Measurements from ENCODE around the gene ARHGAP29. TPM values are rescaled to one million over a fixed set of nuclear protein-coding genes. Genes with fewer than 3 reads are reported as not detected.

The ARHGAP29 gene
- total and polyA plus RNA-seq, 2 experiments from 2014 or later = 4.6 to 6.9 TPM

DNA sequence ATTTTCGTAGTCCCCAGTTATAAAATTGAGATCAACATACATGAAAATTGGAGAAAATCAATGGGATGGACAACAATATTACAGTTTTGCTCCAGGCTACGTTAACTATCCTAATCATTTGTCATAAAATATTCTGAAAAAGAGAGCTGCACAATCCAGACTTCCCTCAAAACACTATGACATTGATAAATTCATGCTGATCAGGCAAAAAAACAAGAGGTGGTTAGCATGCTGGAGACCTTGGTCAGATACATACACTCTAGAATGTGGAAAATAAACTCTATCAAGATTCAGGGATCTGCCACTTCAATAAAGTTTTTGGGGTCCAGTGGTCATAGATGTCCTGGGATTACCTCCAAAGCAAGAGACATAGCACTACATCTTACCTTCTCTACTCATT lies 32.5 kb upstream of the ARHGAP29 start:
- peaks cover 13% of the 10 kb centered on the region for H3K27me3 Mint-ChIP-seq (ENCODE audit: insufficient read depth, low read depth, poor library complexity)

DNA sequence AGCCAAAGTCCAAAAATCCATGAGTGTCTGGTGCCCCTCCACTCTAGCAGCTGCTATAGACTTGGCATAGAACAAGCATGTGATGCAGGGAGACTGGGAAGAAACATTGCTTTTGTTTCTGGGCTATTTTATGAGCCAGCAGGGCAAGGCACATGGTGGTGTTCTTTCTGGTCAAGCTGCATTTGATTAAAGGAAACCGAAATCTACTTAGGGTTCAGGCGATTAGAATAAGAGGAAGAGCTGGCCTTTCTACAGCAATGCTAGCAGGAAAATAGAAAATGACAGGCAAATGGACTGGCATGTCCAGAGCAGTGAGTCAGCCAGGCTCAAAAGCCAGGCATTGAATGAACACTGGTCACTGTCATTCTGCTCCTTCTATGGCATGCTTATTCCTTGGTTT lies 28.5 kb upstream of the ARHGAP29 start:
- Histone ChIP-seq H2AFZ (no peak overlapping the region), H3K27ac (ENCODE audit: low read depth) (no peak overlapping the region), H3K36me3 (ENCODE audit: insufficient read depth) (no peaks in the 10 kb centered on the region), H3K79me2 (replicated peaks; ENCODE audit: insufficient read depth) (no peaks in the 10 kb centered on the region), H3K27me3 (ENCODE audit: insufficient read depth) (peaks cover 48% of the 10 kb centered on the region), H3K4me3 (no peak overlapping the region), H4K20me1 (replicated peaks; ENCODE audit: insufficient read depth) (no peaks in the 10 kb centered on the region), H3K4me2 (no peak overlapping the region), H3K4me1 (ENCODE audit: insufficient read depth) (no peaks in the 10 kb centered on the region), H3K9me2 (ENCODE audit: insufficient read depth) (no peaks in the 10 kb centered on the region), H3F3A (replicated peaks; ENCODE audit: low read depth) (no peaks in the 10 kb centered on the region)
- H3K27ac Mint-ChIP-seq = no peak overlapping the region
- no peaks in the 10 kb centered on the region for H3K4me1 Mint-ChIP-seq
- no peak overlapping the region for H3K4me3 Mint-ChIP-seq
- TF ChIP-seq JUNB (IDR thresholded peaks at IDR 0.05; ENCODE audit: unreplicated experiment) (no peak), ZNF331 (CRISPR knock-in tag; IDR thresholded peaks at IDR 0.05; ENCODE audit: low read depth) (no peak)
- H3K9me3 Mint-ChIP-seq = no peaks in the 10 kb centered on the region; the same call in 1 of the 3 replicates
- no peak for ATAC-seq
- no peak for DNase-seq (ENCODE audit: low spot score)
- no peaks in the 10 kb centered on the region for H3K36me3 Mint-ChIP-seq (ENCODE audit: low read depth)
- peaks cover 43% of the 10 kb centered on the region for H3K27me3 Mint-ChIP-seq (ENCODE audit: insufficient read depth, low read depth, poor library complexity)

More for the DNA sequence above, 32.5 kb upstream of the ARHGAP29 start:
- TF ChIP-seq STAT1 (IDR thresholded peaks at IDR 0.05; ENCODE audit: unreplicated experiment) (no peak), EZH2 (IDR thresholded peaks at IDR 0.05; ENCODE audit: low read depth, unreplicated experiment) (no peak), CREB1 (CRISPR knock-in tag; IDR thresholded peaks at IDR 0.05; ENCODE audit: low read depth) (no peak), REST (IDR thresholded peaks at IDR 0.05; ENCODE audit: unreplicated experiment) (no peak), POLR2AphosphoS5 (IDR thresholded peaks at IDR 0.05; ENCODE audit: low read depth) (no peak), ZNF331 (CRISPR knock-in tag; IDR thresholded peaks at IDR 0.05; ENCODE audit: low read depth) (no peak)
- Histone ChIP-seq H3K36me3 (ENCODE audit: insufficient read depth) (no peaks in the 10 kb centered on the region), H3K9me2 (ENCODE audit: insufficient read depth) (peaks cover 8% of the 10 kb centered on the region; the same call in 1 of the 2 replicates), H3K27ac (ENCODE audit: low read depth) (no peak overlapping the region), H3K4me2 (no peak overlapping the region), H4K20me1 (replicated peaks; ENCODE audit: insufficient read depth) (no peaks in the 10 kb centered on the region), H3F3A (replicated peaks; ENCODE audit: low read depth) (no peaks in the 10 kb centered on the region), H3K4me1 (ENCODE audit: insufficient read depth) (no peaks in the 10 kb centered on the region), H2AFZ (no peak overlapping the region), H3K27me3 (ENCODE audit: insufficient read depth) (peaks cover 10% of the 10 kb centered on the region; the same call in 1 of the 2 replicates), H3K79me2 (replicated peaks; ENCODE audit: insufficient read depth) (no peaks in the 10 kb centered on the region), H3K4me3 (no peak overlapping the region)
- Mint-ChIP-seq H3K36me3 (ENCODE audit: low read depth) (no peaks in the 10 kb centered on the region), H3K4me3 (no peak overlapping the region), H3K4me1 (no peaks in the 10 kb centered on the region), H3K9me3 (no peaks in the 10 kb centered on the region; the same call in 2 of the 3 replicates), H3K27ac (no peak overlapping the region)
- DNase-seq (ENCODE audit: low spot score) (no peak), ATAC-seq (no peak)

DNA sequence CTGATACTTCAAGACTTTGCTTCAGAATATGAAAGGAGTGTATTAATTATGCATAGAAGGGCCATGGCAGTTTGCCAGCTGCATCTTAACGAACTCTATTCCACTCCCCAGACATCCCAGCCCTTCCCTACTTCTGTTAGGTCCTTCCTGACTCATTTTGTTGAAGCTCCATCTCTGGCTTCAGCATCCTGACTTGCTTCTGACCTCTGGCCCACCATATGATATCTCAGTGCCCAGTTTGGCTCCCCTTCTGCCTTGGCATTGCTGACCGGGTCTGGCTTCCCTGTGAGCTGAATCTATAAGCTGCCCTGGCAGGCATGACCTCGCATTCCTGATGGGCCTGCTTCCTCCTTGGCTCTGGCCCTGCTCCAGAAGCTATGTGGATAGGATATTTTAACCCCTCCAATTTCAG lies 27.6 kb upstream of the ARHGAP29 start:
- Histone ChIP-seq H2AFZ (no peak overlapping the region), H3K4me1 (ENCODE audit: insufficient read depth) (no peaks in the 10 kb centered on the region), H3K79me2 (replicated peaks; ENCODE audit: insufficient read depth) (no peaks in the 10 kb centered on the region), H3K27me3 (ENCODE audit: insufficient read depth) (peaks cover 57% of the 10 kb centered on the region), H4K20me1 (replicated peaks; ENCODE audit: insufficient read depth) (peaks cover 4% of the 10 kb centered on the region), H3K4me2 (no peak overlapping the region), H3K27ac (ENCODE audit: low read depth) (no peak overlapping the region), H3K9me2 (ENCODE audit: insufficient read depth) (no peaks in the 10 kb centered on the region), H3F3A (replicated peaks; ENCODE audit: low read depth) (no peaks in the 10 kb centered on the region), H3K4me3 (no peak overlapping the region), H3K36me3 (ENCODE audit: insufficient read depth) (no peaks in the 10 kb centered on the region)
- H3K27me3 Mint-ChIP-seq (ENCODE audit: insufficient read depth, low read depth, poor library complexity) = peaks cover 52% of the 10 kb centered on the region
- no peak for ATAC-seq
- no peaks in the 10 kb centered on the region; the same call in 1 of the 3 replicates for H3K9me3 Mint-ChIP-seq
- no peak overlapping the region for H3K27ac Mint-ChIP-seq
- no peaks in the 10 kb centered on the region for H3K36me3 Mint-ChIP-seq (ENCODE audit: low read depth)
- no peak overlapping the region for H3K4me3 Mint-ChIP-seq
- DNase-seq (ENCODE audit: low spot score) = no peak
- H3K4me1 Mint-ChIP-seq = peaks cover 3% of the 10 kb centered on the region; the same call in 2 of the 3 replicates
- TF ChIP-seq EZH2 (IDR thresholded peaks at IDR 0.05; ENCODE audit: low read depth, unreplicated experiment) (no peak), ZNF114 (CRISPR knock-in tag; IDR thresholded peaks at IDR 0.05) (no peak), CTCF (conservative IDR thresholded peaks at IDR 0.05; ENCODE audit: low read depth in 2 of 2) (no peak), STAT1 (IDR thresholded peaks at IDR 0.05; ENCODE audit: unreplicated experiment) (no peak), CREB1 (CRISPR knock-in tag; IDR thresholded peaks at IDR 0.05; ENCODE audit: low read depth) (no peak), ZNF331 (CRISPR knock-in tag; IDR thresholded peaks at IDR 0.05; ENCODE audit: low read depth) (no peak)

Data from GM23338 (cell line).